HEK293T (cell line): ENCODE data around the gene SLC7A10.

ENCODE experiments used
- FOXA1 ChIP-seq: fragments of 450-650 bp; IDR thresholded peaks from 2 replicates; pipeline ENCODE4 v1.6.1; 2016; ENCODE audit warnings: mild to moderate bottlenecking
- FOXK2 ChIP-seq: fragments of 450-650 bp; IDR thresholded peaks from 2 replicates; pipeline ENCODE4 v1.6.1; 2016; ENCODE audit warnings: mild to moderate bottlenecking
- HDGF ChIP-seq: fragments of 450-650 bp; IDR thresholded peaks from 2 replicates; pipeline ENCODE4 v1.6.1; 2017; ENCODE audit warnings: antibody characterized with exemption, borderline replicate concordance
- SP1 ChIP-seq: fragments of 450-650 bp; IDR thresholded peaks from 2 replicates; pipeline ENCODE4 v1.6.1; 2017
- TARDBP ChIP-seq: fragments of 450-650 bp; IDR thresholded peaks from 2 replicates; pipeline ENCODE4 v1.6.1; 2016

- TF ChIP-seq FOXK2 (no peak), HDGF (no peak), FOXA1 (no peak), TARDBP (no peak), SP1 (no peak)
Observed at GRCh38 chr19:33264881-33265445, 39.3 kb upstream of the SLC7A10 start.
